Measurements from ENCODE around the gene PDIA6. TPM values are rescaled to one million over a fixed set of nuclear protein-coding genes. Genes with fewer than 3 reads are reported as not detected.

Gene PDIA6
- total RNA-seq, 1 experiment from 2014 or later: 149 TPM

- Histone ChIP-seq H3K4me3 (replicated peaks in 1 of 2; ENCODE audit: low read depth in 1 of 2, low read length in 2 of 2) (no peak overlapping the region), H3K36me3 (ENCODE audit: control insufficient read depth in 1 of 2, insufficient read depth in 2 of 2, low read length in 2 of 2) (peaks cover 36 to 53% of the 10 kb centered on the region in 2 experiments), H3K9me2 (ENCODE audit: insufficient read depth) (no peaks in the 10 kb centered on the region), H3K4me2 (ENCODE audit: low read length) (no peak overlapping the region), H3K79me2 (ENCODE audit: insufficient read depth, low read length) (peaks cover 95% of the 10 kb centered on the region), H2AFZ (ENCODE audit: low read depth, low read length, poor library complexity, severe bottlenecking) (no peak overlapping the region), H3K4me1 (ENCODE audit: control insufficient read depth in 1 of 2, insufficient read depth in 2 of 2, low read length in 2 of 2) (no peaks in the 10 kb centered on the region), H4K20me1 (ENCODE audit: insufficient read depth) (peaks cover 10% of the 10 kb centered on the region; the same call in 1 of the 2 replicates), H3K27me3 (ENCODE audit: insufficient read depth, low read length) (no peaks in the 10 kb centered on the region), H3K9me3 (ENCODE audit: control insufficient read depth in 1 of 2, insufficient read depth in 1 of 2, low read depth in 1 of 2, low read length in 2 of 2) (no peaks in the 10 kb centered on the region), H3K27ac (ENCODE audit: low read depth, low read length) (no peak overlapping the region), H3K9ac (ENCODE audit: low read length) (no peak overlapping the region)
- ChIA-PET RAD21 (ENCODE audit: low non-redundant PET in 1 of 2, low total read pairs in 2 of 2, uncharacterized antibody in 2 of 2, unreplicated experiment in 2 of 2) (no interaction called here), POLR2A (no interaction called here), CTCF (no interaction called here)
- no TSS peak for BruUV-seq (replicated peaks)
- intact Hi-C loops (cut with micrococcal nuclease): no loop called here
- TF ChIP-seq ZNF274 (IDR thresholded peaks at IDR 0.05; ENCODE audit: low read depth, low read length) (no peak), TCF7L2 (IDR thresholded peaks at IDR 0.05; ENCODE audit: borderline replicate concordance, extremely low read depth, insufficient read depth, insufficient read length) (no peak), EGR1 (IDR thresholded peaks at IDR 0.05; ENCODE audit: low read depth) (no peak), EZH2phosphoT487 (IDR thresholded peaks at IDR 0.05; ENCODE audit: borderline replicate concordance) (no peak), CBX3 (IDR thresholded peaks at IDR 0.05; ENCODE audit: low read depth) (no peak), YY1 (IDR thresholded peaks at IDR 0.05; ENCODE audit: extremely low read depth, insufficient replicate concordance, low read depth, low read length) (no peak), SP1 (IDR thresholded peaks at IDR 0.05; ENCODE audit: low read depth) (no peak)
- DNase-seq (ENCODE audit: low read depth, low spot score) (no peak), ATAC-seq (no peak)
Measured at GRCh38 chr2:10796703-10797102, 15.9 kb downstream of the PDIA6 start.

GRCh38 chr2:10795508-10796046 lies 17.0 kb downstream of the PDIA6 start:
- POLR2A ChIA-PET: no interaction called here
- RAD21 ChIA-PET (ENCODE audit: low non-redundant PET in 1 of 2, low total read pairs in 2 of 2, uncharacterized antibody in 2 of 2, unreplicated experiment in 2 of 2): no interaction called here
- no peaks in the 10 kb centered on the region for H3K4me1 ChIP-seq (ENCODE audit: control insufficient read depth in 1 of 2, insufficient read depth in 2 of 2, low read length in 2 of 2)
- peaks cover 91% of the 10 kb centered on the region for H3K79me2 ChIP-seq (ENCODE audit: insufficient read depth, low read length)
- H2AFZ ChIP-seq (ENCODE audit: low read depth, low read length, poor library complexity, severe bottlenecking): no peak overlapping the region
- no peak overlapping the region for H3K4me2 ChIP-seq (ENCODE audit: low read length)
- H3K27ac ChIP-seq (ENCODE audit: low read depth, low read length): no peak overlapping the region
- no peak overlapping the region for H3K9ac ChIP-seq (ENCODE audit: low read length)
- peaks cover 33 to 55% of the 10 kb centered on the region in 2 experiments for H3K36me3 ChIP-seq (ENCODE audit: control insufficient read depth in 1 of 2, insufficient read depth in 2 of 2, low read length in 2 of 2)
- H3K4me3 ChIP-seq (replicated peaks in 1 of 2; ENCODE audit: low read depth in 1 of 2, low read length in 2 of 2): no peak overlapping the region
- H3K9me2 ChIP-seq (ENCODE audit: insufficient read depth): no peaks in the 10 kb centered on the region
- ATAC-seq (no peak), DNase-seq (ENCODE audit: low read depth, low spot score) (no peak)
- intact Hi-C loops (cut with micrococcal nuclease): no loop called here
- no peaks in the 10 kb centered on the region for H3K27me3 ChIP-seq (ENCODE audit: insufficient read depth, low read length)
- CTCF ChIA-PET: no interaction called here
- H4K20me1 ChIP-seq (ENCODE audit: insufficient read depth): peaks cover 10% of the 10 kb centered on the region; the same call in 1 of the 2 replicates
- BruUV-seq (replicated peaks): no TSS peak
- H3K9me3 ChIP-seq (ENCODE audit: control insufficient read depth in 1 of 2, insufficient read depth in 1 of 2, low read depth in 1 of 2, low read length in 2 of 2): no peaks in the 10 kb centered on the region
- TF ChIP-seq EZH2phosphoT487 (IDR thresholded peaks at IDR 0.05; ENCODE audit: borderline replicate concordance) (no peak), ZBTB33 (IDR thresholded peaks at IDR 0.05; ENCODE audit: extremely low read depth, insufficient replicate concordance, low read length) (no peak), ZFX (IDR thresholded peaks at IDR 0.05) (no peak), YY1 (IDR thresholded peaks at IDR 0.05; ENCODE audit: extremely low read depth, insufficient replicate concordance, low read depth, low read length) (no peak), CEBPB (IDR thresholded peaks at IDR 0.05; ENCODE audit: low read depth) (no peak), SRF (IDR thresholded peaks at IDR 0.05; ENCODE audit: low read depth) (no peak), REST (IDR thresholded peaks at IDR 0.05; ENCODE audit: low read depth) (no peak), TCF7L2 (IDR thresholded peaks at IDR 0.05; ENCODE audit: borderline replicate concordance, extremely low read depth, insufficient read depth, insufficient read length) (no peak), MAX (IDR thresholded peaks at IDR 0.05) (no peak), ATF3 (IDR thresholded peaks at IDR 0.05) (no peak)
